Thyroid gland (tissue), 4 donors: Measurements from ENCODE around the gene GSG1L. TPM values are rescaled to one million over a fixed set of nuclear protein-coding genes. Genes with fewer than 3 reads are reported as not detected.

ENCODE experiments used
- DNase-seq, 2 donors: peaks; one replicate each; pipeline ENCODE4 v3.0.0-alpha.2; 2019
- H3K27ac ChIP-seq, 3 donors: fragments of 200-600 bp; sonication (generic); 1 replicate in 2 of 3; 2 replicates in 1 of 3; pipeline ENCODE4 v1.5.1; 2016 to 2019; ENCODE audit warnings: mild to moderate bottlenecking in 1 of 3, moderate library complexity in 1 of 3
- H3K27me3 ChIP-seq: fragments of 200-600 bp; sonication (generic); one replicate; pipeline ENCODE4 v1.5.1; 2019
- H3K36me3 ChIP-seq, 2 donors: fragments of 200-600 bp; sonication (generic); one replicate each; pipeline ENCODE4 v1.5.1; 2016 to 2019
- H3K4me1 ChIP-seq, 2 donors: fragments of 200-600 bp; sonication (generic); one replicate each; pipeline ENCODE4 v1.5.1; 2017 to 2019
- H3K4me3 ChIP-seq, 3 donors: fragments of 200-600 bp; sonication (generic); replicated peaks in 1 of 3; 1 replicate in 2 of 3; 2 replicates in 1 of 3; pipeline ENCODE4 v1.5.1; 2016; ENCODE audit warnings: mild to moderate bottlenecking in 1 of 3
- H3K9me3 ChIP-seq: fragments of 200-600 bp; sonication (generic); one replicate; pipeline ENCODE4 v1.5.1; 2017
- CTCF ChIP-seq, 6 experiments: fragments of 200-600 bp in 3 of 6; fragments of 450-650 bp in 3 of 6; sonication (generic) in 3 of 6; IDR thresholded peaks; one replicate each; pipeline ENCODE4 v1.5.1; 2016 to 2019; ENCODE audit warnings: antibody characterized with exemption in 6 of 6, mild to moderate bottlenecking in 2 of 6, inconsistent platforms in 1 of 6, moderate library complexity in 1 of 6
- POLR2A ChIP-seq, 2 donors: fragments of 450-650 bp; IDR thresholded peaks; one replicate each; pipeline ENCODE4 v1.6.1; 2017; ENCODE audit warnings: antibody characterized with exemption in 2 of 2, mild to moderate bottlenecking in 2 of 2, moderate library complexity in 1 of 2
- WGBS, 2 donors: methylation state at CpG; one replicate each; pipeline ENCODE4 v1.1.5; 2017; 5-methylcytosine and 5-hydroxymethylcytosine counted together
- intact Hi-C: fragments of 100-400 bp; cut with DNase I; formaldehyde crosslinking; loops from one replicate; pipeline ENCODE4 v1.15.1; 2023
- total RNA-seq, 4 donors: library from RNA; depleted of rRNA; stranded (reverse); fragments of >200 nt; gene quantifications; one replicate each; pipeline ENCODE4 v1.2.3, GENCODE V29; 2016

GSG1L gene
- total RNA-seq, 4 donors from 2014 or later, result not detected

- no peaks in the 10 kb centered on the region for H3K27me3 ChIP-seq
- 84 to 87% methylated on average over 4 of the region's 4 CpGs for WGBS, 2 donors
- no peaks in the 10 kb centered on the region for H3K36me3 ChIP-seq
- no peak overlapping the region for H3K27ac ChIP-seq
- H3K9me3 ChIP-seq, result no peaks in the 10 kb centered on the region
- intact Hi-C loops, result no loop called here
- no peaks in the 10 kb centered on the region for H3K4me1 ChIP-seq
- DNase-seq, result no peak
- TF ChIP-seq POLR2A (IDR thresholded peaks at IDR 0.05), result no peak
- no peak for TF ChIP-seq CTCF (IDR thresholded peaks at IDR 0.05)
- H3K4me3 ChIP-seq, result no peak overlapping the region
Observed at GRCh38 chr16:28001642-28002041, 61.9 kb downstream of the GSG1L start.

- WGBS, 2 donors, result 78 to 80% methylated on average over 9 of the region's 9 CpGs
Observed at GRCh38 chr16:28001184-28001583, 62.3 kb downstream of the GSG1L start.

GRCh38 chr16:28000314-28001169 lies 63.0 kb downstream of the GSG1L start:
- Histone ChIP-seq H3K27ac (no peak overlapping the region), H3K36me3 (no peaks in the 10 kb centered on the region), H3K4me1 (no peaks in the 10 kb centered on the region), H3K27me3 (no peaks in the 10 kb centered on the region), H3K9me3 (no peaks in the 10 kb centered on the region), H3K4me3 (no peak overlapping the region)
- 65 to 68% methylated on average over 9 of the region's 9 CpGs for WGBS, 2 donors
- no peak for TF ChIP-seq POLR2A (IDR thresholded peaks at IDR 0.05)
- TF ChIP-seq CTCF (IDR thresholded peaks at IDR 0.05), result no peak
- DNase-seq, result no peak
- intact Hi-C loops, result no loop called here

More at GRCh38 chr16:28001184-28001583, 62.3 kb downstream of the GSG1L start:
- Histone ChIP-seq H3K4me3 (no peak overlapping the region), H3K27ac (no peak overlapping the region), H3K4me1 (no peaks in the 10 kb centered on the region), H3K36me3 (no peaks in the 10 kb centered on the region), H3K9me3 (no peaks in the 10 kb centered on the region), H3K27me3 (no peaks in the 10 kb centered on the region)
- no peak for TF ChIP-seq CTCF (IDR thresholded peaks at IDR 0.05)
- no peak for TF ChIP-seq POLR2A (IDR thresholded peaks at IDR 0.05)
- intact Hi-C loops, result no loop called here
- DNase-seq, result no peak

GRCh38 chr16:27999687-28000086 lies 63.8 kb downstream of the GSG1L start:
- Histone ChIP-seq H3K4me1 (no peaks in the 10 kb centered on the region), H3K4me3 (no peak overlapping the region), H3K36me3 (no peaks in the 10 kb centered on the region), H3K27ac (no peak overlapping the region), H3K9me3 (no peaks in the 10 kb centered on the region), H3K27me3 (no peaks in the 10 kb centered on the region)
- 69 to 82% methylated on average over 2 of the region's 2 CpGs for WGBS, 2 donors
- intact Hi-C loops, result no loop called here
- DNase-seq, result no peak
- TF ChIP-seq CTCF (IDR thresholded peaks at IDR 0.05) (no peak), POLR2A (IDR thresholded peaks at IDR 0.05) (no peak)

GRCh38 chr16:27995378-27995777 lies 68.1 kb downstream of the GSG1L start:
- 62 to 67% methylated on average over 5 of the region's 5 CpGs for WGBS, 2 donors
- intact Hi-C loops, result no loop called here

More at GRCh38 chr16:27995378-27995777, 68.1 kb downstream of the GSG1L start:
- DNase-seq, result no peak
- TF ChIP-seq CTCF (IDR thresholded peaks at IDR 0.05) (no peak), POLR2A (IDR thresholded peaks at IDR 0.05) (no peak)
- no peaks in the 10 kb centered on the region for H3K36me3 ChIP-seq
- no peaks in the 10 kb centered on the region for H3K9me3 ChIP-seq
- no peaks in the 10 kb centered on the region for H3K27me3 ChIP-seq
- no peaks in the 10 kb centered on the region for H3K4me1 ChIP-seq
- H3K4me3 ChIP-seq, result no peak overlapping the region
- no peak overlapping the region for H3K27ac ChIP-seq
